CD4-positive, alpha-beta T cell treated with Interleukin-21 for 1 hour (primary cell): Measurements from ENCODE around the gene COL9A3.

Experiments used
- DNase-seq: peaks from one replicate; pipeline ENCODE4 v3.0.0-alpha.2; 2020

The COL9A3 gene

GRCh38 chr20:62816884-62817873 lies at the start of gene COL9A3:
TSS of gene COL9A3 (plus strand) at chr20:62817050. CDS start at chr20:62817065, 15 bp downstream.
- no peak for DNase-seq

GRCh38 chr20:62768234-62768546 lies 48.7 kb upstream of the COL9A3 start:
- DNase-seq: no peak

GRCh38 chr20:62768551-62769287 lies 48.1 kb upstream of the COL9A3 start:
- DNase-seq: no peak

- DNase-seq: no peak
These were observed 47.3 kb upstream of the COL9A3 start for GRCh38 chr20:62769346-62770071.

- no peak for DNase-seq
These were observed 46.5 kb upstream of the COL9A3 start for GRCh38 chr20:62770111-62770910.

GRCh38 chr20:62770916-62771315 lies 45.9 kb upstream of the COL9A3 start:
- no peak for DNase-seq

GRCh38 chr20:62771396-62772102 lies 45.3 kb upstream of the COL9A3 start:
- DNase-seq: no peak

GRCh38 chr20:62772103-62772611 lies 44.7 kb upstream of the COL9A3 start:
- no peak for DNase-seq

GRCh38 chr20:62772619-62772989 lies 44.2 kb upstream of the COL9A3 start:
- no peak for DNase-seq

GRCh38 chr20:62772990-62773844 lies 43.6 kb upstream of the COL9A3 start:
- no peak for DNase-seq

- DNase-seq: no peak
These were observed 42.8 kb upstream of the COL9A3 start for GRCh38 chr20:62773845-62774714.

GRCh38 chr20:62774762-62775161 lies 42.1 kb upstream of the COL9A3 start:
- no peak for DNase-seq

- no peak for DNase-seq
These were observed 41.6 kb upstream of the COL9A3 start for GRCh38 chr20:62775206-62775605.

- no peak for DNase-seq
These were observed 40.7 kb upstream of the COL9A3 start for GRCh38 chr20:62776035-62776691.

- peak; percentile 80 for DNase-seq
These were observed 39.9 kb upstream of the COL9A3 start for GRCh38 chr20:62776692-62777527.

GRCh38 chr20:62777528-62777830 lies 39.4 kb upstream of the COL9A3 start:
- DNase-seq: no peak

GRCh38 chr20:62778058-62778457 lies 38.8 kb upstream of the COL9A3 start:
- DNase-seq: no peak
